ENCODE measurements around the gene RMND1.

- TF ChIP-seq, protein P1, sequence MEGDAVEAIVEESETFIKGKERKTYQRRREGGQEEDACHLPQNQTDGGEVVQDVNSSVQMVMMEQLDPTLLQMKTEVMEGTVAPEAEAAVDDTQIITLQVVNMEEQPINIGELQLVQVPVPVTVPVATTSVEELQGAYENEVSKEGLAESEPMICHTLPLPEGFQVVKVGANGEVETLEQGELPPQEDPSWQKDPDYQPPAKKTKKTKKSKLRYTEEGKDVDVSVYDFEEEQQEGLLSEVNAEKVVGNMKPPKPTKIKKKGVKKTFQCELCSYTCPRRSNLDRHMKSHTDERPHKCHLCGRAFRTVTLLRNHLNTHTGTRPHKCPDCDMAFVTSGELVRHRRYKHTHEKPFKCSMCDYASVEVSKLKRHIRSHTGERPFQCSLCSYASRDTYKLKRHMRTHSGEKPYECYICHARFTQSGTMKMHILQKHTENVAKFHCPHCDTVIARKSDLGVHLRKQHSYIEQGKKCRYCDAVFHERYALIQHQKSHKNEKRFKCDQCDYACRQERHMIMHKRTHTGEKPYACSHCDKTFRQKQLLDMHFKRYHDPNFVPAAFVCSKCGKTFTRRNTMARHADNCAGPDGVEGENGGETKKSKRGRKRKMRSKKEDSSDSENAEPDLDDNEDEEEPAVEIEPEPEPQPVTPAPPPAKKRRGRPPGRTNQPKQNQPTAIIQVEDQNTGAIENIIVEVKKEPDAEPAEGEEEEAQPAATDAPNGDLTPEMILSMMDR (IDR thresholded peaks at IDR 0.05; ENCODE audit: low read depth, low read length): no peak
- TF ChIP-seq EZH2phosphoT487 (IDR thresholded peaks at IDR 0.05; ENCODE audit: low read depth): no peak
Measured at GRCh38 chr6:151498327-151498726, 46.4 kb upstream of the RMND1 start.
